ENCODE results near the gene IGFBP6.
"Not testable (repeated sequence)": the region's sequence is repeated elsewhere in the genome, so short reads cannot be mapped to it uniquely, and the experiment has no call there.

Gene IGFBP6

GRCh38 chr12:53102883-53103807 is 5.7 kb downstream of the IGFBP6 start, which contains the start of gene SOAT2:
Gene SOAT2 (plus strand): TSS chr12:53103486. CDS start chr12:53103578, 92 bp downstream.
- FAIRE-seq (no peak), DNase-seq (ENCODE audit: insufficient read length, low spot score) (no peak)
- TF ChIP-seq POLR2A (IDR thresholded peaks at IDR 0.05; ENCODE audit: low read depth, low read length) = no peak

DNA sequence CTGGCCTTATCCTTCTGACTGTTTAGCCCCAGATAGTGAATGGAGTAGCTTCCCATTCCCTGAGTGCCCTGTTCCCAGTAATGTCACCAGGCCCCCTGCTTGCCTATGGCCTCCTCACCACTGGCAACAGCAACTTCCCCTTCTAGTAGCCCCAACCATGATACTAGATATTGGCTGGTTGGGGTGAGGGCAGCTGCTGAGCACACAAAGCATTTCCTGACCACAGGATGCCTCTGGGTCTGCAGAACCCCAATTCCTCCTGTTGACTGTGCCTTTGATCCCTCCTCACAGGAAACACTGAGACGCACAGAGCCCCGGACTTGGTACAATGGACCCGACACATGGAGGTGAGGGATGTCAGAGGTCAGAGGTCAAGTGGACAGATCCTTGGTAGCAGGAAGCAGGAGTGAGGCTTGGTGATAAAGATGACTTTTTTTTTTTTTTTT is 6.4 kb downstream of the IGFBP6 start:
- TF ChIP-seq POLR2A (IDR thresholded peaks at IDR 0.05; ENCODE audit: low read depth, low read length) = no peak
- no peak for FAIRE-seq
- no peak for DNase-seq (ENCODE audit: insufficient read length, low spot score)

GRCh38 chr12:53105256-53105655 is 7.8 kb downstream of the IGFBP6 start:
- DNase-seq (ENCODE audit: insufficient read length, low spot score) (no peak), FAIRE-seq (no peak)
- TF ChIP-seq POLR2A (IDR thresholded peaks at IDR 0.05; ENCODE audit: low read depth, low read length) = no peak

DNA sequence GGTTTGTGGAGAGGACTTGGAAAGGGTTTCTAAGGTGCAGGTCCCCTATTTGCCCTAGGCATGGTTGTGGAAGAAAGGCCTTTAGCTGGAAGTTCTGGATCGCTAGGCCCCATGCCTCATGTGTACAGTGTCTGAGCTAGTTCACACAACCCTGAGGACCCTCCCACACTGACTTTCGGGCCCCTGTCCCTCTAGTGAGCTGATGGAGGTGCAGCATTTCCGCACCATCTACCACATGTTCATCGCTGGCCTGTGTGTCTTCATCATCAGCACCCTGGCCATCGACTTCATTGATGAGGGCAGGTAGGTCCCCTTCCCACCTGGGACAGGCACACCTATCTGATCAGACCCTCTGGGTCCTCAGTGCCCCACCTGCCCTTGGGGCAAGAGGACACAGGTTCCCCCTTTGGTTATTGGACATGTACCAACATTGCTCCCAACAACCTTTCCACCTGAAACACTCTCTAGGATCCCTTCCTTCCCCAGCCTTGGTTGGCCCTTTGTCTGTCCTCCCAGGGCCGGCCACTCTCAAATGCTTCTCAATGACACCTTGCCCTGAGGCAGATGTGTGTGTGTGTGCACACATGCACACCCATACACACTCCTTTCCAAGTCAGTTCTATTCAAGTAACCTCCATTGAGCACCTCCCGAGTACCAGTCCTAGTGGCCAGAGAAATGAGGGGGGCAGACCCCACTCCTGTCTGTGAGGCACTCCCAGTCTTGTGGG is 8.4 kb downstream of the IGFBP6 start:
- FAIRE-seq (no peak), DNase-seq (ENCODE audit: insufficient read length, low spot score) (no peak)
- no peak for TF ChIP-seq POLR2A (IDR thresholded peaks at IDR 0.05; ENCODE audit: low read depth, low read length)

DNA sequence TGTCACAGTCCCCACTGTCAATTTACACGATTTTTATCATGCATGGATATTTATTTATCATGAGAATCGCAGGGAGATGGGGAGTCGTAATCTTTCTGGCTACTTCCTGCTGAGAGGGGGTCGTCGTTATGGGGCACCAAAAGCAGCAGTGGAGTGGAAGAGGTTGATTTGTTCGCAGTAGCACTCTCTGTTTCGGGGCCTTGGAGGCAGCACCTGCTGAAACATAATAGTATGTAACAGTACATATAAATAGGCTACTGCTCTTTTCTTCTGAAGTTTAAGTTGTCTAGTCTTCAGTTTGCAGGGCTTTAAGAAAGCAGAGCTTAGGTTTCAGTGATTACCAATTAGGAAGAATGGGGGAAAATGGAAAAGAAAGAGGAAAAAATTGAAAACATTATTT is 9.7 kb downstream of the IGFBP6 start:
- no peak for TF ChIP-seq POLR2A (IDR thresholded peaks at IDR 0.05; ENCODE audit: low read depth, low read length)
- DNase-seq (ENCODE audit: insufficient read length, low spot score) = no peak
- no peak for FAIRE-seq

DNA sequence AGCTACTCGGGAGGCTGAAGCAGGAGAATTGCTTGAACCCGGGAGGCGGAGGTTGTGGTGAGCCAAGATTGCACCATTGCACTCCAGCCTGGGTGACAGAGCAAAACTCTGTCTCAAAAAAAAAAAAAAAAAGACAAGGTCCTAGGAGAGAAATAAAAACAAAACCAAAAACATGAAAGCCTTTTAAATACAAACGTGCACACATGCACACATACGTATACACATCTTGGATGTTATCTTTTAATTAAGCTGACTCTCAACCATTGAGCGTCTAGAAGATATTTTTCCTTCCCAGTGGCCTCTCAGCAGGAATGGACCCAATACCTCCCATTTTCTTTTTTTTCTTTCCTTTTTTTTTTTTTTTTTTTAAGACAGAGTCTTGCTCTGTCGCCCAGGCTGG is 15.0 kb downstream of the IGFBP6 start:
- FAIRE-seq; DNase-seq (ENCODE audit: insufficient read length, low spot score): not testable (repeated sequence)

GRCh38 chr12:53113136-53113705 is 15.8 kb downstream of the IGFBP6 start:
- DNase-seq (ENCODE audit: insufficient read length, low spot score) (no peak), FAIRE-seq (no peak)
- no peak for TF ChIP-seq POLR2A (IDR thresholded peaks at IDR 0.05; ENCODE audit: low read depth, low read length)

- no peak for TF ChIP-seq POLR2A (IDR thresholded peaks at IDR 0.05; ENCODE audit: low read depth, low read length)
- no peak for FAIRE-seq
Observed at GRCh38 chr12:53113951-53114350, 16.5 kb downstream of the IGFBP6 start.

DNA sequence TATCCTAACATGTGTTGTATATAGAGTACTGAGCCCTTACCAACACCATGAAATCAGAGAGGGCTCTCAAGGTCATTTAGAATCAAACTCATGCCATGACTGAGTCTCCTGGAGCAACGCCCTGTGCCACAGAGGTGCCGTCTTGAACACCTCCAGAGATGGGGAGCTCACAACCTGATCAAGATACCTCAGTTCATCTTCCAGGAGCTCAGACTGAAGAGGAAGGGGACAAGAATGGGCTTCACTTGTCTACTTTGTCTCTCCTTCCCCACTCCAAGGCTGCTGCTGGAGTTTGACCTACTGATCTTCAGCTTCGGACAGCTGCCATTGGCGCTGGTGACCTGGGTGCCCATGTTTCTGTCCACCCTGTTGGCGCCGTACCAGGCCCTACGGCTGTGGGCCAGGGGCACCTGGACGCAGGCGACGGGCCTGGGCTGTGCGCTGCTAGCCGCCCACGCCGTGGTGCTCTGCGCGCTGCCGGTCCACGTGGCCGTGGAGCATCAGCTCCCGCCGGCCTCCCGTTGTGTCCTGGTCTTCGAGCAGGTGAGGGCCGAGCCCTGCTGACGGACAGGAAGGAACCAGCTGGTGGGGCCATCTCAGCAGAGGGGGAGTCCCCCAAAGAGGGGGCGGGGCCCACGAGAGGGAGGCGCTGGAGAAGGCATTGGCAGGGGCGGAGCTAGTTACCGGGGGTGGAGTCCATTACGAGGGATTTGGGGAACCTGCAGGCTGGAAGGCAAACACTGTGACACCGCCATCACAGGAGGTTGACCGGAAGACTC is 17.8 kb downstream of the IGFBP6 start:
- DNase-seq (ENCODE audit: insufficient read length, low spot score) = no peak
- TF ChIP-seq POLR2A (IDR thresholded peaks at IDR 0.05; ENCODE audit: low read depth, low read length) = no peak
- no peak for FAIRE-seq

More at GRCh38 chr12:53113951-53114350, 16.5 kb downstream of the IGFBP6 start:
- no peak for DNase-seq (ENCODE audit: insufficient read length, low spot score)

GRCh38 chr12:53115891-53116648 is 18.6 kb downstream of the IGFBP6 start:
- TF ChIP-seq POLR2A (IDR thresholded peaks at IDR 0.05; ENCODE audit: low read depth, low read length) = no peak
- FAIRE-seq (no peak), DNase-seq (ENCODE audit: insufficient read length, low spot score) (no peak)

DNA sequence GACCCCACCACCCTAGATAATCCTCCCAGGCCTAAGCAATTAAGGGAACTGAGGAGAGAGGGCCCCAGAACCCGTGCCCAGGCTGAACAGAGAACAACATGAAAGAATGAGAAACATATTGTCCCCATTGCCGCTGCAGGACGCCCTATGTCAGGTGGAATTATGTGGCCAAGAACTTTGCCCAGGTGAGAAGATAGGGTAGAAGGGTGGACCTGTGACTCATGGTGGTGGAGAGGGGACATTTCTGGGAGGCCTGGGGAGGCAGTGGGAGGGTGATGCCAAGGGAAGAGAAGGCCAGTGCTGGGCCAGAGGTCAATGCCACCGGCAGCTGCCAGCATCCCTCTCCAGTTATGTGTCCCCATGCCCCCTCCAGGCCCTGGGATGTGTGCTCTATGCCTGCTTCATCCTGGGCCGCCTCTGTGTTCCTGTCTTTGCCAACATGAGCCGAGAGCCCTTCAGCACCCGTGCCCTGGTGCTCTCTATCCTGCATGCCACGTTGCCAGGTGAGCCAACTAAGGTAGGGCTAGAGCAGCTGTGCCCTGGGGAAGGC is 21.4 kb downstream of the IGFBP6 start:
- FAIRE-seq (no peak), DNase-seq (ENCODE audit: insufficient read length, low spot score) (no peak)
- no peak for TF ChIP-seq POLR2A (IDR thresholded peaks at IDR 0.05; ENCODE audit: low read depth, low read length)

DNA sequence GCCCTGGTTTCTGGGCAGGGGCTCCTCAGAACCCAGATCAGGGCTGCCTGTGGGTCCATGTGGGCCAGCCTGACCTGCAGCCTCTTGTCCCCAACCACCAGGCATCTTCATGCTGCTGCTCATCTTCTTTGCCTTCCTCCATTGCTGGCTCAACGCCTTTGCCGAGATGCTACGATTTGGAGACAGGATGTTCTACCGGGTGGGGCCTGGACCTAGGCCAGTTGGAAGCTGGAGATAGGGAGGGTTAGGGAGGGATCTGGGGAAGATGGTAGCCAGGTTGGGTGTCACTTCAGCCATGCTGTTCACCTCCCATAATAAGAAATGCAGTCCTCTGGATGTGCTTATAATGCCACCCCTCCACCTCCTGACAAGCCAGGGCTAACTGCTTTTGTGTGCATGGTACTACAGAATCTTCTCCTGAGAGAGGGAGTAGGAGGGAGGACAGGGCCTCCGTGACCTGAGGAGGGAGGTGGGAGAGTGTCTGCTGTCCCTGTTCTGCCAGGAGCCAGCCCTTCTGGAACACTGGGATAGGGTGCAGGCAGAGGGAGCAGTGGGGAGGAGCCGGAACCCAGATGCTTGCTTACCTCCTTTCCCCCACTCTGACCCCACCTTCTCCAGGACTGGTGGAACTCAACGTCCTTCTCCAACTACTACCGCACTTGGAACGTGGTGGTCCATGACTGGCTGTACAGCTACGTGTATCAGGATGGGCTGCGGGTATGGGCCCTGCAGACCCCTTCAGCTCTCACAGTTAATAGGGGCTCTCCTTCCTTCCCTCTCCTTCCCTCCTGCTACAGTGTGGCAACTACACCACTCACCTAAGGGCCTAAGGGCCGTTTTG is 23.4 kb downstream of the IGFBP6 start:
- FAIRE-seq = no peak

More for the DNA sequence above, 23.4 kb downstream of the IGFBP6 start:
- DNase-seq (ENCODE audit: insufficient read length, low spot score) = no peak
- TF ChIP-seq POLR2A (IDR thresholded peaks at IDR 0.05; ENCODE audit: low read depth, low read length) = no peak

Measured in H54 (cell line).